GM23248 (cell line): ENCODE data around the gene ASTN1.

Experiments used
- EZH2 ChIP-seq: fragments of 200-600 bp; sonication (generic); IDR thresholded peaks from 2 replicates; pipeline ENCODE4 v1.6.1; 2018; ENCODE audit warnings: antibody characterized with exemption, mild to moderate bottlenecking; ENCODE audit not compliant: insufficient read depth, poor library complexity, severe bottlenecking
- EZH2phosphoT487 ChIP-seq: fragments of 200-600 bp; sonication (generic); IDR thresholded peaks from 2 replicates; pipeline ENCODE4 v1.6.1; 2018; ENCODE audit warnings: antibody characterized with exemption, moderate library complexity, mild to moderate bottlenecking, low read depth; ENCODE audit not compliant: insufficient read depth

DNA sequence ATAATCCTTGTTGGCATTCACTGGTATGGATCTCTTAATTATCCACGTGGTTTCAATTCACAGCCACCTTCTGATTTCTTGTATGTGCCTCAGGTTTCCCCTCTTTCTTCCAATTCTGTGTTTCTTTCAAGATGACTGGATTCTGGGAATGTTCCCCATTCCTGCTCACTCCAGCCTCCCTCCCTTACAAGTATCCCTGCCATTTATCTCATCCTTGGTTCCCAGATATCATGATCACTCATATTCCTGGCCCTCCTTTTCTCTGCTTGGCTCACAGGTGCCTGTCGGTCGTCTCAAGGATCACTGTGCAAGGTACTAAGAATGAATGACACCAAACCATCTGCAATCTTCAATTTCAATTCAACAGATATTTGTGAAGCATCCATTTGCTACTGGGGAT is 279.2 kb downstream of the ASTN1 start:
- no peak for TF ChIP-seq EZH2
- TF ChIP-seq EZH2phosphoT487: no peak
